ENCODE results near the gene FOXP1. TPM values are rescaled to one million over a fixed set of nuclear protein-coding genes. Genes with fewer than 3 reads are reported as not detected.

The FOXP1 gene
- total and polyA plus RNA-seq, 2 experiments from 2014 or later = 37.4 to 59.9 TPM

DNA sequence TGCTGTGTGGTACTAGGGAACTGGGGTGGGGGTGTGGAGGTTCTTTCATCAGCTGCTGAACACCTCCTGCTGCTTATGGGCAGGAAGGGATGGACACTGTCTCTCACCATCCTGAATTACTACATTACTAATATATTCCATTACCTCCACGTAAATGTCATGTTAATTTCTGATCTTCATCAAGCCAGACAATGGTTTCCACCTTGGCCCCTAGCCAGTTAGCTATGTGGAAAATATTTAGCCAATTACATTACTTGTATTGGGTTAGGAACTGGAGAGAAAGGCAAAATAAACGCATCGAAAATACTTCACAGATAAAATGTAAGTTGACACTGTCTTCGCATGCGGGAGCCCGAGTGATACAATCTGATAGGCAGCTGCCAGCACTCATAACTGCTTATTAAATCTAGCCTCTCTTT is 95.1 kb downstream of the FOXP1 start:
- no peak overlapping the region for H2AFZ ChIP-seq
- TF ChIP-seq EZH2 (IDR thresholded peaks at IDR 0.05; ENCODE audit: insufficient read depth, poor library complexity, severe bottlenecking) = no peak
- TF ChIP-seq EZH2phosphoT487 (IDR thresholded peaks at IDR 0.05; ENCODE audit: insufficient read depth, low read depth) = no peak
- H3K9ac ChIP-seq = no peak overlapping the region
- no peak overlapping the region for H3K4me3 ChIP-seq
- H3K27me3 ChIP-seq (replicated peaks; ENCODE audit: insufficient read depth) = no peaks in the 10 kb centered on the region
- H3K9me2 ChIP-seq (ENCODE audit: insufficient read depth) = no peaks in the 10 kb centered on the region
- no peak overlapping the region for H3K27ac ChIP-seq
- H3K4me1 ChIP-seq (ENCODE audit: insufficient read depth) = no peaks in the 10 kb centered on the region
- H3K79me2 ChIP-seq (ENCODE audit: insufficient read depth) = peaks cover 37% of the 10 kb centered on the region
- H4K20me1 ChIP-seq (ENCODE audit: insufficient read depth) = no peaks in the 10 kb centered on the region
- H3K9me3 ChIP-seq (ENCODE audit: low read depth) = no peaks in the 10 kb centered on the region
- in situ Hi-C loops (cut with MboI) = no loop called here
- H3K36me3 ChIP-seq (ENCODE audit: low read depth) = peaks cover 15% of the 10 kb centered on the region; the same call in 1 of the 2 replicates
- DNase-seq = no peak
- no peaks in the 10 kb centered on the region for H3F3A ChIP-seq (ENCODE audit: insufficient read depth)
- no peak overlapping the region for H3K4me2 ChIP-seq (ENCODE audit: unreplicated experiment)
- WGBS, 2 experiments (ENCODE audit: low coverage in 1 of 2, low lambda C conversion rate in 2 of 2, missing lambda C conversion rate in 2 of 2) = 91 to 94% methylated on average over 6 of the region's 6 CpGs

DNA sequence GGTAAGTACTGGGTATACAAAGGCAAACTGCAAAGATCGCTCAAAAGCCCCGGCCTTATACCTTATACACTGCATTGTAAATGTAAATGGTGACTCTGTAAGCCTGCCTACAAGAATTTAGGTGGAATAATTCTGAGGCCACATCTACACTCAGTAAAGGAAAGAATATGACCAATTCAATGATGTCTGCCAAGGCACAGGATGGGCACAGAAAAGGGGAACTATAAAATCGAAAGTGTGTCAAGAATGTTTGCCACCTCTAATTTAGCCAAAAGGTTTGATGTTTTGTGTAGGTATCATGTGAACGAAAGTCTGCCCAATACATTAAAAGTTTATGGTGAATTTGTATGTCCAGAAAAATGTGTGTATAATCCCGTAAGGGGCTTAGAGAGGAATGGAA is 96.1 kb downstream of the FOXP1 start:
- Histone ChIP-seq H3K36me3 (ENCODE audit: low read depth) (peaks cover 15% of the 10 kb centered on the region; the same call in 1 of the 2 replicates), H3K9me3 (ENCODE audit: low read depth) (no peaks in the 10 kb centered on the region), H3F3A (ENCODE audit: insufficient read depth) (no peaks in the 10 kb centered on the region), H3K9me2 (ENCODE audit: insufficient read depth) (no peaks in the 10 kb centered on the region), H2AFZ (no peak overlapping the region), H3K4me3 (no peak overlapping the region), H4K20me1 (ENCODE audit: insufficient read depth) (no peaks in the 10 kb centered on the region), H3K4me1 (ENCODE audit: insufficient read depth) (no peaks in the 10 kb centered on the region), H3K4me2 (ENCODE audit: unreplicated experiment) (no peak overlapping the region), H3K27me3 (replicated peaks; ENCODE audit: insufficient read depth) (no peaks in the 10 kb centered on the region), H3K79me2 (ENCODE audit: insufficient read depth) (peaks cover 44% of the 10 kb centered on the region), H3K27ac (no peak overlapping the region), H3K9ac (no peak overlapping the region)
- in situ Hi-C loops (cut with MboI) = no loop called here
- DNase-seq = no peak
- 88 to 89% methylated on average over 5 of the region's 5 CpGs for WGBS, 2 experiments (ENCODE audit: low coverage in 1 of 2, low lambda C conversion rate in 2 of 2, missing lambda C conversion rate in 2 of 2)
- TF ChIP-seq EZH2 (IDR thresholded peaks at IDR 0.05; ENCODE audit: insufficient read depth, poor library complexity, severe bottlenecking) (no peak), EZH2phosphoT487 (IDR thresholded peaks at IDR 0.05; ENCODE audit: insufficient read depth, low read depth) (no peak)

DNA sequence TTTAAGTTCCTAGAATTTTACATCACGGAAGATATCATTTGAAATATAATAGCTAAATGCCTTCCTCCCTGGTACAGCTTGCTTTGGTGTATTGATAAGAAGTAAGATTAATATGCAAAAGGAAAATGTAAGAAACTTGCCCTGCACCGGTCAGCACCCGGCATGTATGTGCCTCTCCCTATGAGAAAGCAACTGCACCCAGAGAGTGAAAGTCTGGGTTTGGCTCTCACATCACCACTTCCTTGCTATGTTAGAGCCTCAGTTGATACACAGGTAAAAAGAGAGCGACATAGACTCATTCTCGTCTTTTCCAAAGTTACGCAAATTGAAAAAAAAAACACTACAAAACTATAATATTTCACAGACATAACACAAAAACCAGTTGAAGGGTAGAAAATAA is 96.7 kb downstream of the FOXP1 start:
- no peak for DNase-seq
- Histone ChIP-seq H3K9ac (no peak overlapping the region), H3K9me2 (ENCODE audit: insufficient read depth) (no peaks in the 10 kb centered on the region), H4K20me1 (ENCODE audit: insufficient read depth) (no peaks in the 10 kb centered on the region), H3K27me3 (replicated peaks; ENCODE audit: insufficient read depth) (no peaks in the 10 kb centered on the region), H3F3A (ENCODE audit: insufficient read depth) (no peaks in the 10 kb centered on the region), H3K9me3 (ENCODE audit: low read depth) (no peaks in the 10 kb centered on the region), H3K36me3 (ENCODE audit: low read depth) (peaks cover 15% of the 10 kb centered on the region; the same call in 1 of the 2 replicates), H3K4me1 (ENCODE audit: insufficient read depth) (no peaks in the 10 kb centered on the region), H3K27ac (no peak overlapping the region), H3K79me2 (ENCODE audit: insufficient read depth) (peaks cover 44% of the 10 kb centered on the region), H3K4me3 (no peak overlapping the region), H3K4me2 (ENCODE audit: unreplicated experiment) (no peak overlapping the region), H2AFZ (no peak overlapping the region)
- 88 to 91% methylated on average over 6 of the region's 6 CpGs for WGBS, 2 experiments (ENCODE audit: low coverage in 1 of 2, low lambda C conversion rate in 2 of 2, missing lambda C conversion rate in 2 of 2)
- no peak for TF ChIP-seq EZH2phosphoT487 (IDR thresholded peaks at IDR 0.05; ENCODE audit: insufficient read depth, low read depth)
- TF ChIP-seq EZH2 (IDR thresholded peaks at IDR 0.05; ENCODE audit: insufficient read depth, poor library complexity, severe bottlenecking) = no peak
- in situ Hi-C loops (cut with MboI) = no loop called here

DNA sequence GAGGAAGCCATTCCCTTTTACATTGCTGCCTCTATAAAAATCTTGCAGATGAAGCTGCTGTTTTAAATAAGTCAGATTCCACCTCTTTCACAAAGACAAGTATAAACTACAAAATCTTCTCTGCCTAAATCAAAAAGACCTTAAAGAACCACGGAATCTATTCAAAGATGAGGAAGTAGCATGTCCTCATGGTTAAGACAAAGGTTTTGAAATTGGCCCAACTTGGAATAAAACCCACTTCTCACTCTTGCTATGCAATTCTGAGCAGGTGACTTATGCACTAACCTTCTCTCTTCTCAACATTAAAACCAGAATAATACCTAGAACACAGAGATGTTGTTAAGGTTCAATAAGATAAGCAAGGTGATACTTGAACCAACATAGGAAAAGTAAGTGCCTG is 97.6 kb downstream of the FOXP1 start:
- Histone ChIP-seq H3K9me3 (ENCODE audit: low read depth) (no peaks in the 10 kb centered on the region), H3F3A (ENCODE audit: insufficient read depth) (no peaks in the 10 kb centered on the region), H3K4me3 (no peak overlapping the region), H3K9ac (no peak overlapping the region), H3K27me3 (replicated peaks; ENCODE audit: insufficient read depth) (no peaks in the 10 kb centered on the region), H3K36me3 (ENCODE audit: low read depth) (0 out of 2 replicates have a peak, but pooled peaks cover 11% of the 10 kb centered on the region), H4K20me1 (ENCODE audit: insufficient read depth) (no peaks in the 10 kb centered on the region), H2AFZ (no peak overlapping the region), H3K9me2 (ENCODE audit: insufficient read depth) (no peaks in the 10 kb centered on the region), H3K27ac (no peak overlapping the region), H3K4me1 (ENCODE audit: insufficient read depth) (no peaks in the 10 kb centered on the region), H3K79me2 (ENCODE audit: insufficient read depth) (peaks cover 53% of the 10 kb centered on the region), H3K4me2 (ENCODE audit: unreplicated experiment) (no peak overlapping the region)
- TF ChIP-seq EZH2 (IDR thresholded peaks at IDR 0.05; ENCODE audit: insufficient read depth, poor library complexity, severe bottlenecking) (no peak), EZH2phosphoT487 (IDR thresholded peaks at IDR 0.05; ENCODE audit: insufficient read depth, low read depth) (no peak)
- no peak for DNase-seq
- in situ Hi-C loops (cut with MboI) = no loop called here
- 90 to 100% methylated on average over 1 of the region's 1 CpG for WGBS, 2 experiments (ENCODE audit: low coverage in 1 of 2, low lambda C conversion rate in 2 of 2, missing lambda C conversion rate in 2 of 2)

DNA sequence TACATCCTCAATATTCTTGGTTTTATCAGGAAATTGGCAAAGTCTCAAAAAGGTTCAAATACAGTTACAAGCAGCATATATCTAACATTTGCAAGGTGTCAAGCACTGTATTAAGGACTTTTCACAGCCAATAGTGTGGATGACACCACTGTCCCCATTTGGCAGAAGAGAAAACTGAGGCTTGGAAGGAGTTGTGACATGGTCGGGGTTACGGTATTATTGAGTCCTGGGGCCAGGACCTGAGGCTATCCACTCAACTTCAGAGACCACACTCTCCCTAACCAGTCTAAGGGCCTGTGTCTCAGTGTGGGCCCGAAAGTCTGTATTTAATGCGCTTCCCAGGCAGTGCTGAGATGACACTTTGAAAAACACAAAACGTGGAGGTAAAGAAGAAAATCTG is 99.1 kb downstream of the FOXP1 start:
- Histone ChIP-seq H4K20me1 (ENCODE audit: insufficient read depth) (no peaks in the 10 kb centered on the region), H3K4me1 (ENCODE audit: insufficient read depth) (no peaks in the 10 kb centered on the region), H3K9me2 (ENCODE audit: insufficient read depth) (no peaks in the 10 kb centered on the region), H2AFZ (no peak overlapping the region), H3F3A (ENCODE audit: insufficient read depth) (no peaks in the 10 kb centered on the region), H3K79me2 (ENCODE audit: insufficient read depth) (peaks cover 65% of the 10 kb centered on the region), H3K9me3 (ENCODE audit: low read depth) (no peaks in the 10 kb centered on the region), H3K9ac (no peak overlapping the region), H3K4me3 (no peak overlapping the region), H3K27me3 (replicated peaks; ENCODE audit: insufficient read depth) (no peaks in the 10 kb centered on the region), H3K27ac (no peak overlapping the region), H3K36me3 (ENCODE audit: low read depth) (no peaks in the 10 kb centered on the region), H3K4me2 (ENCODE audit: unreplicated experiment) (no peak overlapping the region)
- no peak for TF ChIP-seq EZH2 (IDR thresholded peaks at IDR 0.05; ENCODE audit: insufficient read depth, poor library complexity, severe bottlenecking)
- no peak for DNase-seq
- in situ Hi-C loops (cut with MboI) = no loop called here
- 85 to 89% methylated on average over 5 of the region's 5 CpGs for WGBS, 2 experiments (ENCODE audit: low coverage in 1 of 2, low lambda C conversion rate in 2 of 2, missing lambda C conversion rate in 2 of 2)
